Measurements from ENCODE around the gene CBX6. TPM values are rescaled to one million over a fixed set of nuclear protein-coding genes. Genes with fewer than 3 reads are reported as not detected.

Gene CBX6
- total RNA-seq, 2 experiments from 2014 or later = 45.2 to 67.2 TPM

- no TSS peak for BruUV-seq (replicated peaks)
- peaks cover 8% of the 10 kb centered on the region for H4K20me1 ChIP-seq (ENCODE audit: insufficient read depth, low read length)
- no peaks in the 10 kb centered on the region for H3K9me2 ChIP-seq (ENCODE audit: insufficient read depth, low read length)
- intact Hi-C loops (cut with micrococcal nuclease; ENCODE audit: unreplicated experiment) = loop anchor here (5.0 kb wide), 1 partner anchor 443 kb away; the partner anchor contains the start of gene RPL3
- peaks cover 17% of the 10 kb centered on the region for H3K79me2 ChIP-seq (ENCODE audit: insufficient read depth, low read depth, low read length)
- peaks cover 7% of the 10 kb centered on the region for H3K36me3 ChIP-seq (ENCODE audit: insufficient read depth, low read length)
- no peak overlapping the region for H3K4me3 ChIP-seq (ENCODE audit: low read depth, low read length, poor library complexity, severe bottlenecking)
- H2AFZ ChIP-seq (ENCODE audit: low read length) = no peak overlapping the region
- TF ChIP-seq, protein P1, sequence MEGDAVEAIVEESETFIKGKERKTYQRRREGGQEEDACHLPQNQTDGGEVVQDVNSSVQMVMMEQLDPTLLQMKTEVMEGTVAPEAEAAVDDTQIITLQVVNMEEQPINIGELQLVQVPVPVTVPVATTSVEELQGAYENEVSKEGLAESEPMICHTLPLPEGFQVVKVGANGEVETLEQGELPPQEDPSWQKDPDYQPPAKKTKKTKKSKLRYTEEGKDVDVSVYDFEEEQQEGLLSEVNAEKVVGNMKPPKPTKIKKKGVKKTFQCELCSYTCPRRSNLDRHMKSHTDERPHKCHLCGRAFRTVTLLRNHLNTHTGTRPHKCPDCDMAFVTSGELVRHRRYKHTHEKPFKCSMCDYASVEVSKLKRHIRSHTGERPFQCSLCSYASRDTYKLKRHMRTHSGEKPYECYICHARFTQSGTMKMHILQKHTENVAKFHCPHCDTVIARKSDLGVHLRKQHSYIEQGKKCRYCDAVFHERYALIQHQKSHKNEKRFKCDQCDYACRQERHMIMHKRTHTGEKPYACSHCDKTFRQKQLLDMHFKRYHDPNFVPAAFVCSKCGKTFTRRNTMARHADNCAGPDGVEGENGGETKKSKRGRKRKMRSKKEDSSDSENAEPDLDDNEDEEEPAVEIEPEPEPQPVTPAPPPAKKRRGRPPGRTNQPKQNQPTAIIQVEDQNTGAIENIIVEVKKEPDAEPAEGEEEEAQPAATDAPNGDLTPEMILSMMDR (conservative IDR thresholded peaks at IDR 0.05; ENCODE audit: low read length) = no peak
- TF ChIP-seq EZH2phosphoT487 (IDR thresholded peaks at IDR 0.05; ENCODE audit: borderline replicate concordance, low read depth, low read length) = no peak
- DNase-seq (ENCODE audit: low spot score) = no peak
- ChIA-PET POLR2A (no interaction called here), CTCF (ENCODE audit: unreplicated experiment) (no interaction called here)
- H3K4me1 ChIP-seq (ENCODE audit: insufficient read depth, low read length, poor library complexity, severe bottlenecking) = peaks cover 28% of the 10 kb centered on the region
- no peak overlapping the region for H3K27ac ChIP-seq (ENCODE audit: low read depth, low read length, poor library complexity, severe bottlenecking)
- no peak overlapping the region for H3K4me2 ChIP-seq (ENCODE audit: low read length)
- no peaks in the 10 kb centered on the region for H3K9me3 ChIP-seq (ENCODE audit: low read length)
These were observed 2.7 kb upstream of the CBX6 start for GRCh38 chr22:38874529-38875222.

GRCh38 chr22:38873469-38874411 is 1.7 kb upstream of the CBX6 start:
- H2AFZ ChIP-seq (ENCODE audit: low read length) = peak overlapping the region; percentile 99; the same call in 1 of the 2 replicates
- no peaks in the 10 kb centered on the region for H3K9me2 ChIP-seq (ENCODE audit: insufficient read depth, low read length)
- H3K4me3 ChIP-seq (ENCODE audit: low read depth, low read length, poor library complexity, severe bottlenecking) = no peak overlapping the region

More at GRCh38 chr22:38873469-38874411, 1.7 kb upstream of the CBX6 start:
- TF ChIP-seq, protein P1 (conservative IDR thresholded peaks at IDR 0.05; ENCODE audit: low read length) = no peak
- TF ChIP-seq EZH2phosphoT487 (IDR thresholded peaks at IDR 0.05; ENCODE audit: borderline replicate concordance, low read depth, low read length) = no peak
- Histone ChIP-seq H3K79me2 (ENCODE audit: insufficient read depth, low read depth, low read length) (peaks cover 22% of the 10 kb centered on the region), H3K9me3 (ENCODE audit: low read length) (no peaks in the 10 kb centered on the region), H3K4me2 (ENCODE audit: low read length) (peak overlapping the region; percentile 99), H4K20me1 (ENCODE audit: insufficient read depth, low read length) (peaks cover 9% of the 10 kb centered on the region), H3K4me1 (ENCODE audit: insufficient read depth, low read length, poor library complexity, severe bottlenecking) (peaks cover 36% of the 10 kb centered on the region), H3K27ac (ENCODE audit: low read depth, low read length, poor library complexity, severe bottlenecking) (no peak overlapping the region), H3K36me3 (ENCODE audit: insufficient read depth, low read length) (peaks cover 15% of the 10 kb centered on the region)
- intact Hi-C loops (cut with micrococcal nuclease; ENCODE audit: unreplicated experiment) = loop anchor here (5.0 kb wide), 1 partner anchor 444 kb away; the partner anchor contains the start of gene RPL3
- DNase-seq (ENCODE audit: low spot score) = no peak
- BruUV-seq (replicated peaks) = no TSS peak
- ChIA-PET POLR2A (no interaction called here), CTCF (ENCODE audit: unreplicated experiment) (no interaction called here)

All from OCI-LY7 (cell line).